ENCODE results near the gene SLC50A1. TPM values are rescaled to one million over a fixed set of nuclear protein-coding genes. Genes with fewer than 3 reads are reported as not detected.
"Not testable (repeated sequence)": the region's sequence is repeated elsewhere in the genome, so short reads cannot be mapped to it uniquely, and the experiment has no call there.

The SLC50A1 gene
- polyA plus RNA-seq, 4 donors = 44.6 to 99.5 (median 61.9) TPM

DNA sequence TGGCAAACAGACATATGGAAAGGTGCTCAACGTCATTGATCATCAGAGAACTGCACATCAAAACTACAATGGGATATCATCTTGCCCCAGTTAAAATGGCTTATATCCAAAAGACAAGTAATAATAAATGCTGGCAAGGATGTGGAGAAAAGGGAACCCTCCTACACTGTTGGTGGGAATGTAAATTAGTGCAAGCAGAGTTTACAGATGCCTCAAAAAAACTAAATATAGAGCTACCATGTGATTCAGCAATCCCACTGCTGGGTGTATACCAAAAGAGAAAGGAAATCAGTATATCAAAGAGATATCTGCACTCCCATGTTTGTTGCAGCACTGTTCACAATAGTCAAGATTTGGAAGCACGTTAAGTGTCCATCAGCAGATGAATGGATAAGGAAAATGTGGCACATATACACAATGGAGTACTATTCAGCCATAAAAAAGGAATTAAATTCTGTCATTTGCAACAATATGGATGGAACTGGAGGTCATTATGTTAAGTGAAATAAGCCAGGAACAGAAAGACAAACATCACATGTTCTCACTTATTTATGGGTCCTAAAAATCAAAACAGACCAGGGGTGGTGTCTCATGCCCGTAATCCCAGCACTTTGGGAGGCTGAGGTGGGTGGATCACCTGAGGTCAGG is 20.5 kb downstream of the SLC50A1 start:
- 66 to 75% (median 70%) methylated on average over 3 of the region's 3 CpGs for WGBS, 3 donors
- FAIRE-seq = not testable (repeated sequence)

DNA sequence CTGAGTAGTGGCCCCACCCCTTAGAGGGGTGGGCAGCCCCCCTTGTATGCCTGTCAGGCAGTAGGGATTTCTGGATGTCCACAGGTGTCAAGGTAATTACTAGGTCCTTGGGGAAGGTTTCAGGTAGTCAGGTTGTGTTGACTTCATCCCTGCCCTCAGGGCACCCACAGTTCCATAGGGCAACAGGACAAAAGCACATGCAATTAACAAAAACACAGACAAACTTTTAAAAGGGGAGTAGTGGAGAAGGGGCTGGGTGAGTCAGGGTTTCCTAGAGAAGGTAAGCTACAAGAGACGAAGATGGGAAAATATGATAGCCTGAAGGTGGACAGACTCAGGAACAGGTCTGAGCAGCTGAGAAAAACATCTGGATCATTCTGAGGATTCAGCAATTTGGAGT is 23.3 kb downstream of the SLC50A1 start:
- no peak for FAIRE-seq
- WGBS, 3 donors = 71 to 90% (median 76%) methylated on average over 1 of the region's 1 CpG

More for the DNA sequence above, 20.5 kb downstream of the SLC50A1 start:
- not testable (repeated sequence) for H3K4me3 ChIP-seq (ENCODE audit: low read depth in 1 of 3, low read length in 3 of 3); DNase-seq; H3K4me1 ChIP-seq (ENCODE audit: control insufficient read depth in 3 of 3, insufficient read depth in 2 of 3, low read depth in 1 of 3, low read length in 2 of 3); H3K27me3 ChIP-seq (ENCODE audit: control insufficient read depth in 3 of 3, insufficient read depth in 3 of 3, low read length in 3 of 3); H3K27ac ChIP-seq (ENCODE audit: low read depth in 1 of 3, low read length in 2 of 3); H3K9me3 ChIP-seq (ENCODE audit: control insufficient read depth in 2 of 2, insufficient read depth in 1 of 2, low read depth in 1 of 2, low read length in 1 of 2); H3K36me3 ChIP-seq (ENCODE audit: control insufficient read depth in 3 of 3, insufficient read depth in 2 of 3, low read depth in 1 of 3, low read length in 3 of 3)

DNA sequence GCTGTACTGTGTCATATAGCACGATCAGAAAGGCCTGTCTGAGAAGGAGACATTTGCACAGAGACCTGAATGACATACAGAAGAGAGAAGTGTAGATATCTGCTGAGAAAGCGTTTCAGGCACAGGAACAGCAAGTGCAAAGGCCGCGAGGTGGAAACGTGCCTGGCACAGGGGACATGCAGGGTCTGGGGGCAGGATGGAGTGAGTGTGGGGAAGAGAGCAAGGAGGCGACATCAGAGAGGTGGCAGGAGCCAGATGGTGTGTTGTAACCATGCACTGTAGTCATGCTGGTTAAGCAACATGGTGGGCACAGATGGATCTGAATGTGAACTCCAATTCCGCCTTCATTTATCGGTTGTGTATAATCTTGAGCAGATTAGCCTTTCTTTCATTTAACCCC is 24.5 kb downstream of the SLC50A1 start:
- WGBS, 3 donors = 74 to 81% (median 80%) methylated on average over 8 of the region's 8 CpGs
- no peaks in the 10 kb centered on the region for H3K36me3 ChIP-seq (ENCODE audit: control insufficient read depth in 3 of 3, insufficient read depth in 2 of 3, low read depth in 1 of 3, low read length in 3 of 3)
- no peak for DNase-seq
- FAIRE-seq = no peak
- H3K27ac ChIP-seq (ENCODE audit: low read depth in 1 of 3, low read length in 2 of 3) = no peak overlapping the region
- H3K9me3 ChIP-seq (ENCODE audit: control insufficient read depth in 2 of 2, insufficient read depth in 1 of 2, low read depth in 1 of 2, low read length in 1 of 2) = no peaks in the 10 kb centered on the region
- no peaks in the 10 kb centered on the region for H3K4me1 ChIP-seq (ENCODE audit: control insufficient read depth in 3 of 3, insufficient read depth in 2 of 3, low read depth in 1 of 3, low read length in 2 of 3)
- H3K4me3 ChIP-seq (ENCODE audit: low read depth in 1 of 3, low read length in 3 of 3) = no peak overlapping the region
- H3K27me3 ChIP-seq (ENCODE audit: control insufficient read depth in 3 of 3, insufficient read depth in 3 of 3, low read length in 3 of 3) = no peaks in the 10 kb centered on the region

More for the DNA sequence above, 23.3 kb downstream of the SLC50A1 start:
- no peak overlapping the region for H3K27ac ChIP-seq (ENCODE audit: low read depth in 1 of 3, low read length in 2 of 3)
- no peaks in the 10 kb centered on the region for H3K27me3 ChIP-seq (ENCODE audit: control insufficient read depth in 3 of 3, insufficient read depth in 3 of 3, low read length in 3 of 3)
- no peaks in the 10 kb centered on the region for H3K9me3 ChIP-seq (ENCODE audit: control insufficient read depth in 2 of 2, insufficient read depth in 1 of 2, low read depth in 1 of 2, low read length in 1 of 2)
- no peaks in the 10 kb centered on the region for H3K36me3 ChIP-seq (ENCODE audit: control insufficient read depth in 3 of 3, insufficient read depth in 2 of 3, low read depth in 1 of 3, low read length in 3 of 3)
- DNase-seq = no peak
- H3K4me3 ChIP-seq (ENCODE audit: low read depth in 1 of 3, low read length in 3 of 3) = no peak overlapping the region
- no peaks in the 10 kb centered on the region for H3K4me1 ChIP-seq (ENCODE audit: control insufficient read depth in 3 of 3, insufficient read depth in 2 of 3, low read depth in 1 of 3, low read length in 2 of 3)

DNA sequence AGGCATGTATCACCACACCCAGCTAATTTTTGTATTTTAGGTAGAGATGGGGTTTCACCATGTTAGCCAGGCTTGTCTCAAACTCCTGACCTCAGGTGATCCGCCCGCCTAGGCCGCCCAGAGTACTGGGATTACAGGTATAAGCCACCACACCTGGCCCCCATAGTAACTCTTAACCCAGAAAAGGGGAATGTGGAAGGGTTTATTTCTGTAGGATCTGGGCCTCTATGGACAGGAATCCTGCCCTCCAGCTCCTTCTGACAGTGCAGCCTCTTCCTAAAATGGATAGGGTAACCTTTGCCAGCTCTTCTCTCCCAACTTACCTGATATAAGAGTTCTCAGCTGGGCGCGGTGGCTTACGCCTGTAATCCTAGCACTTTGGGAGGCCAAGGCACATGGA is 27.0 kb downstream of the SLC50A1 start:
- 94 to 100% (median 97%) methylated on average over 6 of the region's 6 CpGs for WGBS, 3 donors
- H3K36me3 ChIP-seq (ENCODE audit: control insufficient read depth in 3 of 3, insufficient read depth in 2 of 3, low read depth in 1 of 3, low read length in 3 of 3); FAIRE-seq; DNase-seq; H3K27me3 ChIP-seq (ENCODE audit: control insufficient read depth in 3 of 3, insufficient read depth in 3 of 3, low read length in 3 of 3); H3K4me3 ChIP-seq (ENCODE audit: low read depth in 1 of 3, low read length in 3 of 3); H3K4me1 ChIP-seq (ENCODE audit: control insufficient read depth in 3 of 3, insufficient read depth in 2 of 3, low read depth in 1 of 3, low read length in 2 of 3); H3K9me3 ChIP-seq (ENCODE audit: control insufficient read depth in 2 of 2, insufficient read depth in 1 of 2, low read depth in 1 of 2, low read length in 1 of 2); H3K27ac ChIP-seq (ENCODE audit: low read depth in 1 of 3, low read length in 2 of 3): not testable (repeated sequence)

DNA sequence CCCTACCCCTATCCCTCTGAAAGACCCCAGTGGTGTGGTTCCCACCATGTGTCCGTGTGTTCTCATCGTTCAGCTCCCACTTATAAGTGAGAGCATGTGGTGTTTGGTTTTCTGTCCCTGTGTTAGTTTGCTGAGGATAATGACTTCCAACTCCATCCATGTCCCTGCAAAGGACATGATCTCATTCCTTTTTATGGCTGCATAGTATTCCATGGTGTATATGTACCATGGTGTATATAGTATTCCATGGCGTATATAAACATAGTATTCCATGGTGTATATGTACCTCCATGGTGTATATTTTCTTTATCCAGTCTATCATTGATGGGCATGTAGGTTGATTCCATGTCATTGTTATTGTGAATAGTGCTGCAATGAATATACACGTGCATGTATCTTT is 28.1 kb downstream of the SLC50A1 start:
- not testable (repeated sequence) for FAIRE-seq; H3K36me3 ChIP-seq (ENCODE audit: control insufficient read depth in 3 of 3, insufficient read depth in 2 of 3, low read depth in 1 of 3, low read length in 3 of 3)
- 95 to 97% (median 96%) methylated on average over 4 of the region's 4 CpGs for WGBS, 3 donors

DNA sequence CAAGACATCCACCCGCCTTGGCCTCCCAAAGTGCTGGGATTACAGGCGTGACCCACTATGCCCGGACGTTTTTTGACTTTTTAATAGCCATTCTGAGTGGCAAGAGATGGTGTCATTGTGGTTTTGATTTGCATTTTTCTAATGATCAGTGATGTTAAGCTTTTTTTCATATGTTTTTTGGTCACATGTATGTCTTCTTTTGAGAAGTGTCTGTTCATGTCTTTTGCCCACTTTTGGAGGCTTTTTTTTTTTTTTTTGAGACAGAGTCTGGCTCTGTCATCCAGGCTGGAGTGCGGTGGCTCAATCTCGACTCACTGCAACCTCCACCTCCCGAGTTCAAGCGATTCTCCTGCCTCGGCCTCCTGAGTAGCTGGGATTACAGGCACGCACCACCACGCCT is 29.0 kb downstream of the SLC50A1 start:
- 93 to 97% (median 95%) methylated on average over 7 to 11 of the region's 11 CpGs for WGBS, 3 donors
- not testable (repeated sequence) for DNase-seq, FAIRE-seq

More for the DNA sequence above, 28.1 kb downstream of the SLC50A1 start:
- H3K27ac ChIP-seq (ENCODE audit: low read depth in 1 of 3, low read length in 2 of 3); H3K4me3 ChIP-seq (ENCODE audit: low read depth in 1 of 3, low read length in 3 of 3); H3K27me3 ChIP-seq (ENCODE audit: control insufficient read depth in 3 of 3, insufficient read depth in 3 of 3, low read length in 3 of 3); DNase-seq; H3K9me3 ChIP-seq (ENCODE audit: control insufficient read depth in 2 of 2, insufficient read depth in 1 of 2, low read depth in 1 of 2, low read length in 1 of 2); H3K4me1 ChIP-seq (ENCODE audit: control insufficient read depth in 3 of 3, insufficient read depth in 2 of 3, low read depth in 1 of 3, low read length in 2 of 3): not testable (repeated sequence)

DNA sequence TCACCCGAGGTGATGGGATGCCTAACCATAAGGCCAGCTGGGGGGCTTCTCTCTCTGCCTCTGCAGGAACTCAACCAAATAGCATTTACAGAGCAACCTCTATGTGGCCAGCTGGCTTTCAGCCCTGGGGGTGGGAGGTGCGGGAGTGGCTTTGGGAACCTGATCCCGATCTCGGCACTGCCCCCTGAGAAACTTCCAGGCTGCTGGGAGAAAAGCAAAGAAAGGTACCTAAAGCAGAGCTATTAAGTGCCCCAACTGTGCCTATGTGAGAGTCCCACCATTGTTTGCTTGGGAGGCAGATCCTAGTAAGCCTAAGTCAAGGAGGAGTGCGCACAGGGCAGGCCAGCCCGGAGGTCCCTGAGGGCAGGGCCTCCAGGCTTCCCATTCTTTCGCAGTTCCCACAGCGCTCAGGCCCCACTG is 30.4 kb downstream of the SLC50A1 start:
- 59 to 84% (median 83%) methylated on average over 8 of the region's 8 CpGs for WGBS, 3 donors
- FAIRE-seq = no peak
- peaks cover 0 to 21% (median 4%) of the 10 kb centered on the region in 3 donors for H3K36me3 ChIP-seq (ENCODE audit: control insufficient read depth in 3 of 3, insufficient read depth in 2 of 3, low read depth in 1 of 3, low read length in 3 of 3)
- no peak for DNase-seq
- no peaks in the 10 kb centered on the region for H3K9me3 ChIP-seq (ENCODE audit: control insufficient read depth in 2 of 2, insufficient read depth in 1 of 2, low read depth in 1 of 2, low read length in 1 of 2)
- H3K4me1 ChIP-seq (ENCODE audit: control insufficient read depth in 3 of 3, insufficient read depth in 2 of 3, low read depth in 1 of 3, low read length in 2 of 3) = peaks cover 0 to 10% (median 0%) of the 10 kb centered on the region in 3 donors
- no peak overlapping the region for H3K4me3 ChIP-seq (ENCODE audit: low read depth in 1 of 3, low read length in 3 of 3)
- H3K27me3 ChIP-seq (ENCODE audit: control insufficient read depth in 3 of 3, insufficient read depth in 3 of 3, low read length in 3 of 3) = peaks cover 0 to 6% (median 0%) of the 10 kb centered on the region in 3 donors
- peak overlapping the region in 1 of 3 donors; percentile 76 for H3K27ac ChIP-seq (ENCODE audit: low read depth in 1 of 3, low read length in 2 of 3)

More for the DNA sequence above, 29.0 kb downstream of the SLC50A1 start:
- H3K36me3 ChIP-seq (ENCODE audit: control insufficient read depth in 3 of 3, insufficient read depth in 2 of 3, low read depth in 1 of 3, low read length in 3 of 3); H3K27ac ChIP-seq (ENCODE audit: low read depth in 1 of 3, low read length in 2 of 3); H3K4me1 ChIP-seq (ENCODE audit: control insufficient read depth in 3 of 3, insufficient read depth in 2 of 3, low read depth in 1 of 3, low read length in 2 of 3); H3K27me3 ChIP-seq (ENCODE audit: control insufficient read depth in 3 of 3, insufficient read depth in 3 of 3, low read length in 3 of 3); H3K9me3 ChIP-seq (ENCODE audit: control insufficient read depth in 2 of 2, insufficient read depth in 1 of 2, low read depth in 1 of 2, low read length in 1 of 2); H3K4me3 ChIP-seq (ENCODE audit: low read depth in 1 of 3, low read length in 3 of 3): not testable (repeated sequence)

DNA sequence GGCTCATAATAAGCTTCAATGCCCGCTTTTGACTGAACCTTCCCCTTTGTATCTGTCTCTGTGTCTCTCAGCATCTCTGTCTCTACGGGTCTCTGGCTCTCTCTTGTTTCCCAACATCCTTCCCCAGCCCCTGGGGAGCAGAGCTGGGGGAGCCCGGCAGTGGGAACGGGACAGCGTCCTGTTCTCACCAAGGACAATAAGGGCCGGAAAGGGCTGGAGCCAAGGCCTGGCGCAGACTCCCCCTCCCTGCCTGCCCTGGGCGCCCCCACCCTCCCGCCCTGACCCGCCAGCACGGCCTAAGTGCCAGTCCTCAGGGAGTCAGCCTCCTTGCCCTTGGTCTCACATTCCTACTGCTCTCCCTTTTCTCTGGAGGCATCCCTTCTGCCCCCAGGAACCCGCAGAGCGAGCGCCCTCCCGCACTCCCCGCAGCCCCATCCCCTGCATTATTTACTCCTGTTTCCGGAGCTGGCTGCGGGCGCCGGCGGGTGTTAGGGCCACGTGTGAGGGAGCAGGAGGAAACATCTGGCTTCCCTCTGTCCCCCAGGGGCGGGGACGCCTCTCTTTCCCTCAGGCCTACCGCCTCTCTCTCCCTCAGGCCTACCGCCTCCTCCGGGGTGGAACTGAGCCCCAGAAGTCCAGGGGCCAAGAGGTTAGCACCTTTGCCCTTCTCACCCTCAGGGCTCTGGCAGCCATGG is 31.0 kb downstream of the SLC50A1 start:
- H3K27ac ChIP-seq (ENCODE audit: low read depth in 1 of 3, low read length in 2 of 3) = peak overlapping the region in 1 of 3 donors; percentile 76
- H3K36me3 ChIP-seq (ENCODE audit: control insufficient read depth in 3 of 3, insufficient read depth in 2 of 3, low read depth in 1 of 3, low read length in 3 of 3) = peaks cover 0 to 25% (median 4%) of the 10 kb centered on the region in 3 donors
- H3K4me3 ChIP-seq (ENCODE audit: low read depth in 1 of 3, low read length in 3 of 3) = no peak overlapping the region
- no peaks in the 10 kb centered on the region for H3K9me3 ChIP-seq (ENCODE audit: control insufficient read depth in 2 of 2, insufficient read depth in 1 of 2, low read depth in 1 of 2, low read length in 1 of 2)
- FAIRE-seq (no peak), DNase-seq (peak in 1 of 2 donors; percentile 51)
- H3K27me3 ChIP-seq (ENCODE audit: control insufficient read depth in 3 of 3, insufficient read depth in 3 of 3, low read length in 3 of 3) = peaks cover 0 to 6% (median 0%) of the 10 kb centered on the region in 3 donors
- peaks cover 0 to 10% (median 0%) of the 10 kb centered on the region in 3 donors for H3K4me1 ChIP-seq (ENCODE audit: control insufficient read depth in 3 of 3, insufficient read depth in 2 of 3, low read depth in 1 of 3, low read length in 2 of 3)
- 30 to 61% (median 60%) methylated on average over 26 to 27 of the region's 27 CpGs for WGBS, 3 donors
